ENCODE results near the gene RSPH9. TPM values are rescaled to one million over a fixed set of nuclear protein-coding genes. Genes with fewer than 3 reads are reported as not detected.

Gene RSPH9
- total and polyA plus RNA-seq, 12 donors, result 0.20 to 1.00 (median 0.37) TPM; not detected in 2

GRCh38 chr6:43714311-43715055, 69.6 kb downstream of the RSPH9 start:
- peak in 5 of 7 donors; percentile 35 to 77 (median 48) for DNase-seq
- WGBS, 4 donors, result 53 to 63% (median 57%) methylated on average over 5 to 9 of the region's 9 CpGs
- TF ChIP-seq POLR2A (IDR thresholded peaks at IDR 0.05), result no peak
- TF ChIP-seq CTCF (IDR thresholded peaks at IDR 0.05), result no peak
- H3K36me3 ChIP-seq (replicated peaks in 1 of 2), result no peaks in the 10 kb centered on the region
- H3K4me1 ChIP-seq (replicated peaks in 1 of 2), result peaks cover 5% of the 10 kb centered on the region in 2 donors
- no peaks in the 10 kb centered on the region for H3K9me3 ChIP-seq (replicated peaks in 1 of 3)
- H3K4me3 ChIP-seq, result no peak overlapping the region
- intact Hi-C loops (cut with DNase I), result no loop called here
- no peaks in the 10 kb centered on the region for H3K27me3 ChIP-seq
- H3K27ac ChIP-seq, result no peak overlapping the region

GRCh38 chr6:43715056-43715788, 70.4 kb downstream of the RSPH9 start:
- Histone ChIP-seq H3K27ac (no peak overlapping the region), H3K9me3 (replicated peaks in 1 of 3) (no peaks in the 10 kb centered on the region), H3K4me1 (replicated peaks in 1 of 2) (no peaks in the 10 kb centered on the region), H3K4me3 (no peak overlapping the region), H3K27me3 (no peaks in the 10 kb centered on the region), H3K36me3 (replicated peaks in 1 of 2) (no peaks in the 10 kb centered on the region)
- no peak for DNase-seq
- WGBS, 4 donors, result 78 to 92% (median 82%) methylated on average over 5 of the region's 5 CpGs
- intact Hi-C loops (cut with DNase I), result no loop called here
- TF ChIP-seq CTCF (IDR thresholded peaks at IDR 0.05) (no peak), POLR2A (IDR thresholded peaks at IDR 0.05) (no peak)

GRCh38 chr6:43716099-43716498, 71.3 kb downstream of the RSPH9 start:
- Histone ChIP-seq H3K4me3 (no peak overlapping the region), H3K9me3 (replicated peaks in 1 of 3) (no peaks in the 10 kb centered on the region), H3K4me1 (replicated peaks in 1 of 2) (no peaks in the 10 kb centered on the region), H3K36me3 (replicated peaks in 1 of 2) (no peaks in the 10 kb centered on the region), H3K27me3 (no peaks in the 10 kb centered on the region), H3K27ac (no peak overlapping the region)
- intact Hi-C loops (cut with DNase I), result no loop called here
- 70 to 89% (median 73%) methylated on average over 6 to 9 of the region's 9 CpGs for WGBS, 4 donors
- TF ChIP-seq CTCF (IDR thresholded peaks at IDR 0.05), result no peak
- no peak for TF ChIP-seq POLR2A (IDR thresholded peaks at IDR 0.05)
- no peak for DNase-seq

GRCh38 chr6:43717389-43717788, 72.6 kb downstream of the RSPH9 start:
- TF ChIP-seq POLR2A (IDR thresholded peaks at IDR 0.05) (no peak), CTCF (IDR thresholded peaks at IDR 0.05) (no peak)
- H3K4me1 ChIP-seq (replicated peaks in 1 of 2), result no peaks in the 10 kb centered on the region
- no peak overlapping the region for H3K27ac ChIP-seq
- no peaks in the 10 kb centered on the region for H3K36me3 ChIP-seq (replicated peaks in 1 of 2)
- 78 to 97% (median 90%) methylated on average over 8 of the region's 8 CpGs for WGBS, 4 donors
- H3K27me3 ChIP-seq, result no peaks in the 10 kb centered on the region
- H3K9me3 ChIP-seq (replicated peaks in 1 of 3), result no peaks in the 10 kb centered on the region
- intact Hi-C loops (cut with DNase I), result no loop called here
- no peak overlapping the region for H3K4me3 ChIP-seq
- no peak for DNase-seq
